Measurements from ENCODE around the gene CNIH2. TPM values are rescaled to one million over a fixed set of nuclear protein-coding genes. Genes with fewer than 3 reads are reported as not detected.
A peak's percentile ranks its signal among the peaks of the same experiment; 100 is the strongest.

The CNIH2 gene
- total RNA-seq, 4 donors from 2014 or later: not detected

DNA sequence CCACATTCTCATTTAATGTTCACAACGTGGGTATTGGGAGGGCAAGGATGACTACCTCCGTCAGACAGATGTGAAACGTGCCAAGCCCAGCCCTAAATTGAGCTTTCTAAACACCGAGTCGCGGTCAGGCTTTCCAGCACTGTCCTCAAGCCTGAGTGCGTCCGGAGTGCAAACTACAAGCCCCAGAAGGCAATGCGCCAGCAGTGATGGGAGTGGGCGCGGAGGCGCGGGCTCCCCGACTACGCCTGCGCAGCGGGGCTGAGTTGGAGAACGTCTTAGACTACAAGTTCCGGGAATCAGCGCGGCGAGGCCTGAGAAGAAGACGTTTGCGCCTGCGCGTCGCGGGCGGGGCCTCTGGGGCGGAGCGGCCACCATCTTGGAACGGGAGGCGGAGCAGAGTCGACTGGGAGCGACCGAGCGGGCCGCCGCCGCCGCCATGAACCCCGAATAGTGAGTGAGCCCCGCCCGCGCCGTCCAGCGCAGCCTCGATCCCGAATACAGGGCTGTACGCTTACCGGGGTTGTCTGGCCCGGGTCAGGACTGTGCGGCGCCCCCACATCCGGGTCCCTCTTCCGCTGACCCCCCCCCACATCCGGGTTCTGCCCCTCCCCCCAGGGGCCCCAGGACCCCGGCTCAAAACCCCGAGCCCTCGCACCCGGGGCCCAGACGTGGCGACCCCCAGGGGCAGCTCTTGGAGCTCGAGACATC is 9.6 kb upstream of the CNIH2 start, which contains the start of gene RAB1B:
Gene RAB1B (plus strand): TSS at position 396 of the 708 bp plus-strand sequence. CDS start 41 bp downstream, at position 437.
- H3K27me3 ChIP-seq: no peaks in the 10 kb centered on the region
- TF ChIP-seq POLR2A (IDR thresholded peaks at IDR 0.05): peak; percentile 89 to 94
- peak in 1 of 5 experiments; percentile 29 for TF ChIP-seq CTCF (IDR thresholded peaks at IDR 0.05)
- peak; percentile 55 to 99 for TF ChIP-seq EP300 (IDR thresholded peaks at IDR 0.05)
- H3K9me3 ChIP-seq: no peaks in the 10 kb centered on the region
- H3K4me3 ChIP-seq: peak within 1 kb of the TSS; percentile 67 to 95 (median 80)
- DNase-seq (ENCODE audit: low spot score in 2 of 2): peak; percentile 99
- 0% methylated on average over 2 to 42 of the region's 64 CpGs for WGBS, 2 donors
- peak within 1 kb of the TSS; percentile 87 to 99 (median 95) for H3K27ac ChIP-seq
- H3K4me1 ChIP-seq: peaks cover 0 to 37% (median 15%) of the 10 kb centered on the region in 4 donors
- H3K36me3 ChIP-seq: peaks cover 6 to 52% (median 9%) of the 10 kb centered on the region in 3 donors

GRCh38 chr11:66268952-66269905 is 8.7 kb upstream of the CNIH2 start:
- H3K4me1 ChIP-seq: peaks cover 0 to 37% (median 15%) of the 10 kb centered on the region in 4 donors
- peak overlapping the region; percentile 87 to 99 (median 95) for H3K27ac ChIP-seq
- no peaks in the 10 kb centered on the region for H3K27me3 ChIP-seq
- peak overlapping the region; percentile 67 to 95 (median 80) for H3K4me3 ChIP-seq
- 3% methylated on average over 27 to 29 of the region's 32 CpGs for WGBS, 2 donors
- peaks cover 9 to 52% (median 12%) of the 10 kb centered on the region in 3 donors for H3K36me3 ChIP-seq
- TF ChIP-seq POLR2A (IDR thresholded peaks at IDR 0.05) (no peak), CTCF (IDR thresholded peaks at IDR 0.05) (no peak), EP300 (IDR thresholded peaks at IDR 0.05) (no peak)
- DNase-seq (ENCODE audit: low spot score in 2 of 2): no peak
- H3K9me3 ChIP-seq: no peaks in the 10 kb centered on the region

DNA sequence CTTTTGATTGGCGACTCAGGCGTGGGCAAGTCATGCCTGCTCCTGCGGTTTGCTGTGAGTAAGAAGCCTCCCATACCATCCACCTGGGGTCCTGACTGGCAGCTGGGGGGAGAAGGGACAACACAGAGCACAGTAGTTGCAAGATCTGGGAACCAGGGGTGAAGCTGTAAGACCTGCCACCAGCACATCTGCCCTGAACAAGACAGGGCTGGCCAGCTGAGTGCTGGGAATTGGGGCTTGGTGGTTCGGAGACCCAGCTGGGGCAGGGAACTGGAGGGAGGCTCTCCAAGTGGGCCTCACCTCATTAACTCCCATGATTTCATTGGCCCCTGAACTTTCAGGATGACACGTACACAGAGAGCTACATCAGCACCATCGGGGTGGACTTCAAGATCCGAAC is 6.2 kb upstream of the CNIH2 start:
- 86 to 90% methylated on average over 7 of the region's 7 CpGs for WGBS, 2 donors
- TF ChIP-seq EP300 (IDR thresholded peaks at IDR 0.05) (no peak), CTCF (IDR thresholded peaks at IDR 0.05) (no peak), POLR2A (IDR thresholded peaks at IDR 0.05) (no peak)
- no peaks in the 10 kb centered on the region for H3K9me3 ChIP-seq
- peaks cover 9 to 57% (median 12%) of the 10 kb centered on the region in 3 donors for H3K36me3 ChIP-seq
- no peak overlapping the region for H3K27ac ChIP-seq
- peaks cover 0 to 27% (median 13%) of the 10 kb centered on the region in 4 donors for H3K4me1 ChIP-seq
- no peaks in the 10 kb centered on the region for H3K27me3 ChIP-seq
- DNase-seq (ENCODE audit: low spot score in 2 of 2): no peak
- no peak overlapping the region for H3K4me3 ChIP-seq

- TF ChIP-seq CTCF (IDR thresholded peaks at IDR 0.05) (no peak), POLR2A (IDR thresholded peaks at IDR 0.05) (no peak), EP300 (IDR thresholded peaks at IDR 0.05) (no peak)
- Histone ChIP-seq H3K27me3 (no peaks in the 10 kb centered on the region), H3K4me3 (no peak overlapping the region), H3K9me3 (no peaks in the 10 kb centered on the region), H3K4me1 (peaks cover 0 to 29% (median 13%) of the 10 kb centered on the region in 4 donors), H3K36me3 (peaks cover 9 to 60% (median 12%) of the 10 kb centered on the region in 3 donors), H3K27ac (no peak overlapping the region)
- WGBS, 2 donors: 90 to 91% methylated on average over 2 of the region's 2 CpGs
- DNase-seq (ENCODE audit: low spot score in 2 of 2): no peak
Observed at GRCh38 chr11:66272596-66272995, 5.4 kb upstream of the CNIH2 start.
